ENCODE results near the gene KAT8. TPM values are rescaled to one million over a fixed set of nuclear protein-coding genes. Genes with fewer than 3 reads are reported as not detected.
"Not testable (repeated sequence)": the region's sequence is repeated elsewhere in the genome, so short reads cannot be mapped to it uniquely, and the experiment has no call there.

The KAT8 gene
- total RNA-seq, 1 donor from 2014 or later = 113 TPM

GRCh38 chr16:31094088-31094423 lies 23.4 kb upstream of the KAT8 start:
- Histone ChIP-seq H3K9me3 (no peaks in the 10 kb centered on the region), H3K4me1 (peaks cover 0 to 3% of the 10 kb centered on the region in 2 donors), H3K4me3 (peak overlapping the region; percentile 94 to 97), H3K27me3 (no peaks in the 10 kb centered on the region), H3K27ac (peak overlapping the region; percentile 86 to 92), H3K36me3 (peaks cover 13 to 16% of the 10 kb centered on the region in 2 donors)
- TF ChIP-seq, protein P1, sequence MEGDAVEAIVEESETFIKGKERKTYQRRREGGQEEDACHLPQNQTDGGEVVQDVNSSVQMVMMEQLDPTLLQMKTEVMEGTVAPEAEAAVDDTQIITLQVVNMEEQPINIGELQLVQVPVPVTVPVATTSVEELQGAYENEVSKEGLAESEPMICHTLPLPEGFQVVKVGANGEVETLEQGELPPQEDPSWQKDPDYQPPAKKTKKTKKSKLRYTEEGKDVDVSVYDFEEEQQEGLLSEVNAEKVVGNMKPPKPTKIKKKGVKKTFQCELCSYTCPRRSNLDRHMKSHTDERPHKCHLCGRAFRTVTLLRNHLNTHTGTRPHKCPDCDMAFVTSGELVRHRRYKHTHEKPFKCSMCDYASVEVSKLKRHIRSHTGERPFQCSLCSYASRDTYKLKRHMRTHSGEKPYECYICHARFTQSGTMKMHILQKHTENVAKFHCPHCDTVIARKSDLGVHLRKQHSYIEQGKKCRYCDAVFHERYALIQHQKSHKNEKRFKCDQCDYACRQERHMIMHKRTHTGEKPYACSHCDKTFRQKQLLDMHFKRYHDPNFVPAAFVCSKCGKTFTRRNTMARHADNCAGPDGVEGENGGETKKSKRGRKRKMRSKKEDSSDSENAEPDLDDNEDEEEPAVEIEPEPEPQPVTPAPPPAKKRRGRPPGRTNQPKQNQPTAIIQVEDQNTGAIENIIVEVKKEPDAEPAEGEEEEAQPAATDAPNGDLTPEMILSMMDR (IDR thresholded peaks at IDR 0.05) = no peak
- no peak for DNase-seq (ENCODE audit: low spot score in 2 of 2)
- intact Hi-C loops (cut with DNase I) = loop anchor here (1.0 to 10.0 kb wide), 6 partner anchors 20 to 351 kb away; partner anchors contain the start of genes FUS, ZNF646, ZNF668 and ZNF843

DNA sequence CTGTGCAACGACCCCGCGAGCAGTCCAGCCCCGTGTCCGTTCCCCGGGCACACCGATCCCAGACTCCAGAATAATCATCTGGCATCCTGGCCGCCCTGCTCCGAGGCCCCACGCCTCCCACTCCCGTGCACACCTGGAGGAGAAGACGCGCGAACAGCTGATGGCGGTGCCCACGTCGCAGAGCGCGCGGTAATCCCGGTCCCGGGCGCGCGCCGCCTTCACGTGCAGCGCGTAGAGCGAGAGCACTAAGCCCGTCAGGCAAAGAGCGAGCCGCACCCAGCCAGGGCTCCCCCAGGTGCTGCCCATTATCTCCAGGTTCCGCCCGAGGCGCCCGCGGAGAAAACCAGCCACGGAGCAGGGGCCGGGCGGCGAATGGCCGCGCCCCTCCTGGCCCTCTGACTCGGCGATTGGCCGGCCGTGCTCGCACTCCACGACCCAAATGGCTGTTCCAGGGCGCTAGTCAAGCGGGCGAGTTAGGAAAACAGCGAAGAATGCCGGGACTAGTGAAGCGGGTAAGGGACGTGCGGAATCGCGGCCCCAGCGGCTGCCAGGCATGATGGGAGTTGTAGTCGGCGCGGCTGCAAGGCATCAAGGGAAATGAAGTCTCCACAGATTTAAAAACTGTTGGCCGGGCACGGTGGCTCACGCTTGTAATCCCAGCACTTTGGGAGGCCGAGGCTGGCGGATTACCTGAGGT lies 22.9 kb upstream of the KAT8 start, which contains the start of gene VKORC1:
Gene VKORC1 (minus strand): TSS at position 374 of the 697 bp plus-strand sequence. CDS start 68 bp downstream, at position 306.
- Histone ChIP-seq H3K4me3 (peak within 1 kb of the TSS; percentile 94 to 97), H3K9me3 (no peaks in the 10 kb centered on the region), H3K27me3 (no peaks in the 10 kb centered on the region), H3K4me1 (peaks cover 0 to 3% of the 10 kb centered on the region in 2 donors), H3K27ac (peak within 1 kb of the TSS; percentile 86 to 92), H3K36me3 (peaks cover 9 to 13% of the 10 kb centered on the region in 2 donors)
- TF ChIP-seq, protein P1 (IDR thresholded peaks at IDR 0.05) = no peak
- DNase-seq (ENCODE audit: low spot score in 2 of 2) = peak; percentile 88 to 98
- intact Hi-C loops (cut with DNase I) = loop anchor here (1.0 to 10.0 kb wide), 6 partner anchors 20 to 350 kb away; partner anchors contain the start of genes FUS, ZNF646, ZNF668 and ZNF843

GRCh38 chr16:31099860-31100638 lies 17.4 kb upstream of the KAT8 start:
- no peaks in the 10 kb centered on the region for H3K9me3 ChIP-seq
- H3K27ac ChIP-seq = no peak overlapping the region
- peaks cover 0 to 2% of the 10 kb centered on the region in 2 donors for H3K4me1 ChIP-seq
- intact Hi-C loops (cut with DNase I) = loop anchor here (10.0 kb wide), 1 partner anchor 345 kb away; the partner anchor contains the start of gene ZNF843
- H3K4me3 ChIP-seq = no peak overlapping the region
- H3K27me3 ChIP-seq = no peaks in the 10 kb centered on the region
- no peak for DNase-seq (ENCODE audit: low spot score in 2 of 2)
- H3K36me3 ChIP-seq = no peaks in the 10 kb centered on the region
- TF ChIP-seq, protein P1 (IDR thresholded peaks at IDR 0.05) = no peak

- H3K9me3 ChIP-seq; H3K36me3 ChIP-seq; H3K4me1 ChIP-seq; H3K4me3 ChIP-seq; H3K27me3 ChIP-seq; intact Hi-C loops (cut with DNase I); DNase-seq (ENCODE audit: low spot score in 2 of 2); H3K27ac ChIP-seq: not testable (repeated sequence)
Measured at GRCh38 chr16:31100876-31101641, 16.4 kb upstream of the KAT8 start.

- DNase-seq (ENCODE audit: low spot score in 2 of 2) = peak in 1 of 2 donors; percentile 93
- H3K36me3 ChIP-seq = peaks cover 12 to 13% of the 10 kb centered on the region in 2 donors
- H3K27me3 ChIP-seq = no peaks in the 10 kb centered on the region
- H3K4me1 ChIP-seq = peaks cover 9 to 17% of the 10 kb centered on the region in 2 donors
- intact Hi-C loops (cut with DNase I) = loop anchor here (5.0 kb wide), 1 partner anchor 77 kb away; the partner anchor contains the start of gene FUS
- TF ChIP-seq, protein P1 (IDR thresholded peaks at IDR 0.05) = peak; percentile 77 to 91 (median 84)
- peak overlapping the region; percentile 25 to 53 for H3K4me3 ChIP-seq
- H3K27ac ChIP-seq = peak overlapping the region; percentile 1 to 59
- no peaks in the 10 kb centered on the region for H3K9me3 ChIP-seq
Measured at GRCh38 chr16:31105677-31106213, 11.7 kb upstream of the KAT8 start.
